Measurements from ENCODE around the gene MAEA. TPM values are rescaled to one million over a fixed set of nuclear protein-coding genes. Genes with fewer than 3 reads are reported as not detected.

MAEA gene
- total and polyA plus RNA-seq, 9 donors: 23.8 to 71.3 (median 56.7) TPM

DNA sequence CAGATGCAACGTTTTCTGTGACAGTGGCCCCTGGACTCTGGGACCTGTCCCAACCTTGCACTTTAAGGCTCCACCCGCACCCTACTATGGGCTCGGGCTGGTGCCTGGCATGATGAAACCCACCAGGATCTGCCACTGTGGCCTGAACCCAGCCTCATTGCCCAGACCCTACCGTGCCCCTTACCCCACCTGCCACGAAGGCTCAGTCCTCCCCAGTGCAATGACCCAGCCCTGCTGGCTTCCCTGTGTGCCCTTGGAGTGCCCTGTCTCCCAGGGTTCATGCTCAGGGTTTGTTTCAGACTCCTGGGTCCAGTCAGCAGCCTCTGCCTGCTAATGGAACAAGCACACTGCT is 60.5 kb downstream of the MAEA start:
- no peak for DNase-seq
- Histone ChIP-seq H3K27ac (no peak overlapping the region), H3K36me3 (no peaks in the 10 kb centered on the region), H3K4me1 (ENCODE audit: insufficient read depth) (peaks cover 2% of the 10 kb centered on the region), H3K9me3 (no peaks in the 10 kb centered on the region), H3K4me3 (no peak overlapping the region), H3K27me3 (no peaks in the 10 kb centered on the region)
- WGBS, 3 donors: 89 to 90% (median 90%) methylated on average over 5 of the region's 5 CpGs
- no peak for TF ChIP-seq POLR2A (IDR thresholded peaks at IDR 0.05)
- no peak for TF ChIP-seq EP300 (IDR thresholded peaks at IDR 0.05)
- TF ChIP-seq, protein P1, sequence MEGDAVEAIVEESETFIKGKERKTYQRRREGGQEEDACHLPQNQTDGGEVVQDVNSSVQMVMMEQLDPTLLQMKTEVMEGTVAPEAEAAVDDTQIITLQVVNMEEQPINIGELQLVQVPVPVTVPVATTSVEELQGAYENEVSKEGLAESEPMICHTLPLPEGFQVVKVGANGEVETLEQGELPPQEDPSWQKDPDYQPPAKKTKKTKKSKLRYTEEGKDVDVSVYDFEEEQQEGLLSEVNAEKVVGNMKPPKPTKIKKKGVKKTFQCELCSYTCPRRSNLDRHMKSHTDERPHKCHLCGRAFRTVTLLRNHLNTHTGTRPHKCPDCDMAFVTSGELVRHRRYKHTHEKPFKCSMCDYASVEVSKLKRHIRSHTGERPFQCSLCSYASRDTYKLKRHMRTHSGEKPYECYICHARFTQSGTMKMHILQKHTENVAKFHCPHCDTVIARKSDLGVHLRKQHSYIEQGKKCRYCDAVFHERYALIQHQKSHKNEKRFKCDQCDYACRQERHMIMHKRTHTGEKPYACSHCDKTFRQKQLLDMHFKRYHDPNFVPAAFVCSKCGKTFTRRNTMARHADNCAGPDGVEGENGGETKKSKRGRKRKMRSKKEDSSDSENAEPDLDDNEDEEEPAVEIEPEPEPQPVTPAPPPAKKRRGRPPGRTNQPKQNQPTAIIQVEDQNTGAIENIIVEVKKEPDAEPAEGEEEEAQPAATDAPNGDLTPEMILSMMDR (IDR thresholded peaks at IDR 0.05): no peak
- intact Hi-C loops (cut with DNase I): loop anchor here (5.0 to 10.0 kb wide), 5 partner anchors 183 to 343 kb away; no protein-coding TSS in a partner anchor

DNA sequence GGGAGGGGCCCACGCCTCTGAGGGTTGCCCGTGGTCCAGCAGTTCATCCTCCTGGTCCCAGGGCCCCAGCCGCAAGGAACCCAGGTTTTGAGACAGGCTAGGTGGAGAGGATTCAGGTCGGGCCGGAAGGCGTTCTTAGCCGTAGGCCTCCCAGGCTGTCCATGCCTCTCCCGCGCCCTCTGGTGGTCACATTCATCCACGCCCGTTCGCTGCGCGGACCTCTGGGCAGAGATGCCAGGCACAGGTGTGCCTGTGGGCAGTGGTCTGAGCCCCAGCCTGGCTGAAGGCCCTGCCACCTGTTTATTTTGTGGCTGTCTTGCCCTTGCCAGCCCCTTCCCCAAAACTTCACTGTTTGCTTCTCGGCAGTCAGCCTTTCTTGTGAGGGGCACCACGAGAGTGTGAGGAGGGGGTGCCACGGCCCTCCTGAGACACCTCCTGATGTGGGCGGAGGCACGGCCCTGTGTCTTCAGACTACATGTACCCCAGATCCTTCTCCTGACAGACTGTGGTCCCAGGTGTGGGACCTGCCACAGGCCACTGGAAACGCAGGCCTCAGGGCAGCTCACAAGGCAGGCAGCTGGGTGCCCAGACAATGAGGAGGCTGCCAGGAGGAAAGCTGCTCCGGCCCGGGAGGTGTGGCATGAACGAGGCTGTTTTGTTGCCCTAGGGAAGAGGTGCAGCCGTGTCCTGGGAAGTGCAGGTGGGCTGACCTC is 62.3 kb downstream of the MAEA start:
- Histone ChIP-seq H3K4me3 (no peak overlapping the region), H3K9me3 (no peaks in the 10 kb centered on the region), H3K4me1 (ENCODE audit: insufficient read depth) (no peaks in the 10 kb centered on the region), H3K27me3 (no peaks in the 10 kb centered on the region), H3K27ac (no peak overlapping the region), H3K36me3 (no peaks in the 10 kb centered on the region)
- peak; percentile 80 to 91 (median 88) for DNase-seq
- intact Hi-C loops (cut with DNase I): loop anchor here (2.0 to 10.0 kb wide), 6 partner anchors 185 to 345 kb away; no protein-coding TSS in a partner anchor
- TF ChIP-seq, protein P1 (IDR thresholded peaks at IDR 0.05): peak; percentile 90 to 93 (median 92)
- no peak for TF ChIP-seq EP300 (IDR thresholded peaks at IDR 0.05)
- TF ChIP-seq POLR2A (IDR thresholded peaks at IDR 0.05): no peak
- 28 to 37% (median 30%) methylated on average over 23 to 24 of the region's 24 CpGs for WGBS, 3 donors

DNA sequence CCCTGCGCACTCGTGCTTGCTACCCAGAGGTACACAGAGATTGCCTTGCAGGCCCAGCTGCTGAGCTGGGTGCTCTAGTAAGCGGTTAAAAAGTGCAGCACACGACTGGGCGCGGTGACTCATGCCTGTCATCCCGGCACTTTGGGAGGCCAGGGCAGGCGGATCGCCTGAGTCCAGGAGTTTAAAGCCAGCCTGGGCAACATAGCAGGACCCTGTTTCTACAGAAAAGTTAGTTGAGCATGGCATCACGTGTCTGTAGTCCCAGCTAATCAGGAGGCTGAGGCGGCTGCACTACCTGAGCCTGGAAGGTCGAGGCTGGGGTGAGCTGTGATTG is 62.8 kb downstream of the MAEA start:
- intact Hi-C loops (cut with DNase I): loop anchor here (2.0 to 10.0 kb wide), 6 partner anchors 185 to 345 kb away; no protein-coding TSS in a partner anchor
- WGBS, 3 donors: 85 to 90% (median 89%) methylated on average over 12 of the region's 12 CpGs
- H3K27ac ChIP-seq: no peak overlapping the region
- no peaks in the 10 kb centered on the region for H3K9me3 ChIP-seq
- H3K27me3 ChIP-seq: no peaks in the 10 kb centered on the region
- TF ChIP-seq EP300 (IDR thresholded peaks at IDR 0.05): no peak
- no peak for DNase-seq
- H3K4me1 ChIP-seq (ENCODE audit: insufficient read depth): no peaks in the 10 kb centered on the region
- H3K4me3 ChIP-seq: no peak overlapping the region
- no peaks in the 10 kb centered on the region for H3K36me3 ChIP-seq

- no peaks in the 10 kb centered on the region for H3K27me3 ChIP-seq
- no peak overlapping the region for H3K27ac ChIP-seq
- TF ChIP-seq, protein P1 (IDR thresholded peaks at IDR 0.05): no peak
- TF ChIP-seq EP300 (IDR thresholded peaks at IDR 0.05): no peak
- no peak for TF ChIP-seq POLR2A (IDR thresholded peaks at IDR 0.05)
- H3K36me3 ChIP-seq: no peaks in the 10 kb centered on the region
- no peaks in the 10 kb centered on the region for H3K9me3 ChIP-seq
- DNase-seq: no peak
- no peak overlapping the region for H3K4me3 ChIP-seq
- intact Hi-C loops (cut with DNase I): loop anchor here (2.0 to 10.0 kb wide), 6 partner anchors 186 to 346 kb away; no protein-coding TSS in a partner anchor
- H3K4me1 ChIP-seq (ENCODE audit: insufficient read depth): no peaks in the 10 kb centered on the region
- WGBS, 3 donors: 84 to 90% (median 85%) methylated on average over 29 to 30 of the region's 30 CpGs
Observed at GRCh38 chr4:1353186-1354055, 63.7 kb downstream of the MAEA start.

Data from ovary (tissue), 9 donors.